Large intestine (tissue), 3 donors: Measurements from ENCODE around the gene SLITRK3. TPM values are rescaled to one million over a fixed set of nuclear protein-coding genes. Genes with fewer than 3 reads are reported as not detected.
A peak's percentile ranks its signal among the peaks of the same experiment; 100 is the strongest.

Source experiments
- DNase-seq, 2 donors: peaks; one replicate each; pipeline versions ENCODE4 v3.0.0 to v3.0.0-alpha.2; 2013
- H3K27ac ChIP-seq: one replicate; pipeline ENCODE4 v1.5.1; 2013; ENCODE audit warnings: low read length
- H3K27me3 ChIP-seq: 2 replicates; pipeline ENCODE4 v1.6.1; 2013; ENCODE audit warnings: low read length; ENCODE audit not compliant: control insufficient read depth, insufficient read depth
- H3K36me3 ChIP-seq: 2 replicates; pipeline ENCODE4 v1.6.1; 2013; ENCODE audit warnings: low read length; ENCODE audit not compliant: control insufficient read depth, insufficient read depth
- H3K4me1 ChIP-seq: one replicate; pipeline ENCODE4 v1.6.1; 2013; ENCODE audit warnings: low read length; ENCODE audit not compliant: control insufficient read depth, insufficient read depth
- H3K4me3 ChIP-seq: one replicate; pipeline ENCODE4 v1.5.1; 2013; ENCODE audit warnings: low read length
- H3K9me3 ChIP-seq: one replicate; pipeline ENCODE4 v1.6.1; 2013; ENCODE audit warnings: mild to moderate bottlenecking, low read depth, low read length, moderate library complexity; ENCODE audit not compliant: control insufficient read depth
- WGBS: methylation state at CpG from one replicate; pipeline ENCODE4 v1.1.5; 2013; ENCODE audit warnings: low lambda C conversion rate; ENCODE audit not compliant: insufficient coverage; 5-methylcytosine and 5-hydroxymethylcytosine counted together
- polyA plus RNA-seq: library from polyadenylated mRNA; unstranded; fragments of 120-200 nt; gene quantifications from one replicate; pipeline ENCODE4 v1.2.1, GENCODE V29; 2013

SLITRK3 gene
- polyA plus RNA-seq, 1 donor: 1.1 TPM

DNA sequence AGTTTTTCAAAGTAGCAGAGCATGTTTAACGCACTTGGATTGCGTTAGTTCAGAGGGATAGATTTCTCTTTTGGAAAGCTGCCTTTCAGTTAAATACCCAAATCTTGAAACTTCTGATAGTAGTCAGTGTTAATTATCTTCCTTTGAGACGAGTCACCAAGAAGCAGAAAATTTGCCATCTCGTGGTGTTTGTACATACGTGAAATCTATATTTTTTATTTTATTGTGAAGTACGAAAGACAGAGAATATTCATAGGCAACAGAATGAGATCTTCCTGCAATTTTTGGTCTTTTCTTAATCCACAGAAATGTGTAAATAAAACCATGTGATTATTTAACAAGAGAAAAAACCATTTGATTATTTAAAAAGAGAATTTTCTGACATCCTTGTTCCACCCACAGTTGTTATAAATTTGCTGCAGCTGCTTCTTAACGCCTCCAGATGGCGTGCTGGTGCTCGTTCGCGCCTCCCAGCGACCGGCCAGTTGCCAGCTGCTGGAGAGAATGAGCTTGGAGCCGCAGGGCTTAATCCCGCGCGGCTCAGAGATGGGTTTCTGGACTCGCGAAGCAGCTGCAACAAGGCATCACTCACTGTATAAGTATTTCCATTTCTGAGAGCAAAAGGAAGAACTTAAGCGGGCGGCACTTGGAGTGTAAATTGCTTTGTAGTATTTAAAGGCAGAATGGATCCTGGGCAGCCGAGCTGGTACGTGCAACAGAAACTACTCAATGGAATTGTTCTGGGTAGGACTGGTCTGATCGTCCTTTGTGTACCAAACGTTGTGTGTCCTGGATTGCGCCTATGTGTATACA is 10.5 kb upstream of the SLITRK3 start:
- Histone ChIP-seq H3K4me1 (no peaks in the 10 kb centered on the region), H3K4me3 (peak overlapping the region; percentile 30)
- 91% methylated on average over 3 of the region's 26 CpGs for WGBS

DNA sequence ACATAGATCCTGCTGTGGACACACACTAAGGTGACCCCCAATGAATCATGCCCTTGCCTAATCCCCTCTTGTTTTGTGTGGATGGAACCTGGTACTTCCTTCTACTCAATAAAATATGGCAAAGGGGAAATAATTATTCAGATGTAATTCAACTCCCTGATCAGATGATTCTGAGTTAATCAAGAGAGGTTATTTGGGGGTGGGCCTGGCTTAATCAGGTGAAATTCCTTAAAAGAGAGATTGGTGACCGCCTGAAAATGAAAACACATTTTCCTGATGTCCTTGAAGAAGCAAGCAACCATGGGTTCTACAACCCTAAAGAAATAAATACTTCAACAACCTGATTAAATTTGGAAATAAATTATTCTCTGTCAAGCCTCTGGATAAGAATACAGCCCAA is 8.3 kb upstream of the SLITRK3 start:
- Histone ChIP-seq H3K27me3 (peaks cover 8% of the 10 kb centered on the region), H3K9me3 (no peaks in the 10 kb centered on the region), H3K4me1 (no peaks in the 10 kb centered on the region), H3K36me3 (no peaks in the 10 kb centered on the region), H3K4me3 (no peak overlapping the region), H3K27ac (no peak overlapping the region)
- no peak for DNase-seq
- WGBS: no CpG with 5 or more reads among the region's 1 CpG

More for the DNA sequence above, 10.5 kb upstream of the SLITRK3 start:
- H3K9me3 ChIP-seq: no peaks in the 10 kb centered on the region
- H3K27ac ChIP-seq: no peak overlapping the region
- H3K27me3 ChIP-seq: peaks cover 8% of the 10 kb centered on the region
- DNase-seq: peak; percentile 73 to 76
- no peaks in the 10 kb centered on the region for H3K36me3 ChIP-seq

DNA sequence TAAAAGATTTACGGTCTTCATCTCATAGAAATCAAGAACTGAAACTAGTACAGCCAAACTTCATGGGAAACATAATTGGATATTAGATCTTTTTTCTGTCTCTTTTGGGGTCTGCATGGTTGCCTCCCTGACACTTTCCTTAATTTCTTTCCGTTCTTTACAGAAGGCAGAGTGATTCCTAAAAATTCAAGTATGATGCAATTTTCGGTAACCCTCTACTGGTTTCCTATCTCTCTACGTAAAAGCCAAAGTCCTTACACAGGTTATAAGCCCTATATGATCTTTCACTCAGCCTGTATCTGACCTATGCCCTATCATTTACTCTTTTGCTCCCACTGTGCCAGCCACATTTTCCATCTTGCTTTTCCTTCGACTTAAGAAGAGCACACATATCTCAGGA is 6.8 kb upstream of the SLITRK3 start:
- Histone ChIP-seq H3K36me3 (no peaks in the 10 kb centered on the region), H3K27me3 (peaks cover 10% of the 10 kb centered on the region), H3K4me3 (no peak overlapping the region), H3K9me3 (no peaks in the 10 kb centered on the region), H3K4me1 (no peaks in the 10 kb centered on the region), H3K27ac (no peak overlapping the region)
- DNase-seq: no peak
- WGBS: 94% methylated on average over 2 of the region's 5 CpGs

DNA sequence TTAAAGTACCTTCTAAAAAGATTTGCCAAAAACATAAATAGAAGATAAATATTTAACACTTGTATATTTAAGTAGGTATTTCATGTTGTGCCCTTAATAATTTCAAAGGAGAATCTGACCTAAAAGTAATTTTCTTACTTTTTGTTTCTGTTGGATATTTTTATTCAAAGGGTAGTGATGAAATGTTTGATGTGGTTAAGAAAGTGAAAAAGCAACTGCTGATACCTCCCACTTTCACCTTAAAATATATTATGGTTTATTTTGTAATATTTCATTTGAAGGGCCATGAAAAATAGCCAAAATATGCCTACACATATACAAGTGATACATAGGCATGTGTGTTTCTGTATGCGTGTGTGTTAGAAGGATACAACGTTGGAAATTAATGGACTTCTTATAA is 5.8 kb upstream of the SLITRK3 start:
- Histone ChIP-seq H3K27ac (no peak overlapping the region), H3K27me3 (peaks cover 16% of the 10 kb centered on the region), H3K36me3 (no peaks in the 10 kb centered on the region), H3K9me3 (no peaks in the 10 kb centered on the region), H3K4me1 (peaks cover 3% of the 10 kb centered on the region), H3K4me3 (no peak overlapping the region)
- DNase-seq: no peak
- WGBS: 71% methylated on average over 1 of the region's 2 CpGs

DNA sequence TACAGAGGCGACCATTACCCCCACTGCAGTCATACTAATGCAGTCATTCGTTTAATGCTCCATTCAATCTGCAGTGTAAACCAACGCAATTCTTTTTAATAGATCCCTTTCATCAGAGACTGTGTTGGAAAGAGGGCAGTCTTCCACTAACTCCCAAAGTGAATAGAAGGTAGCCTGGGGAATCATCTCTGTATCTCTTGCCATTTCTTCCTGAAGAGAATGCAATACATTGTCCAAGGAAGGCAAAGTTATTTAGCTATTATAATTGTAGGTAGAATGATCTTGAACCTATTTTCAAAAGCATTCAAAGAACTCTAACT is 1.3 kb upstream of the SLITRK3 start:
- peaks cover 31% of the 10 kb centered on the region for H3K4me1 ChIP-seq
- H3K27me3 ChIP-seq: peaks cover 57% of the 10 kb centered on the region
- WGBS: no CpG with 5 or more reads among the region's 3 CpGs
- H3K27ac ChIP-seq: no peak overlapping the region
- H3K36me3 ChIP-seq: no peaks in the 10 kb centered on the region
- peak overlapping the region; percentile 45 for H3K4me3 ChIP-seq
- H3K9me3 ChIP-seq: peaks cover 8% of the 10 kb centered on the region
- DNase-seq: no peak

DNA sequence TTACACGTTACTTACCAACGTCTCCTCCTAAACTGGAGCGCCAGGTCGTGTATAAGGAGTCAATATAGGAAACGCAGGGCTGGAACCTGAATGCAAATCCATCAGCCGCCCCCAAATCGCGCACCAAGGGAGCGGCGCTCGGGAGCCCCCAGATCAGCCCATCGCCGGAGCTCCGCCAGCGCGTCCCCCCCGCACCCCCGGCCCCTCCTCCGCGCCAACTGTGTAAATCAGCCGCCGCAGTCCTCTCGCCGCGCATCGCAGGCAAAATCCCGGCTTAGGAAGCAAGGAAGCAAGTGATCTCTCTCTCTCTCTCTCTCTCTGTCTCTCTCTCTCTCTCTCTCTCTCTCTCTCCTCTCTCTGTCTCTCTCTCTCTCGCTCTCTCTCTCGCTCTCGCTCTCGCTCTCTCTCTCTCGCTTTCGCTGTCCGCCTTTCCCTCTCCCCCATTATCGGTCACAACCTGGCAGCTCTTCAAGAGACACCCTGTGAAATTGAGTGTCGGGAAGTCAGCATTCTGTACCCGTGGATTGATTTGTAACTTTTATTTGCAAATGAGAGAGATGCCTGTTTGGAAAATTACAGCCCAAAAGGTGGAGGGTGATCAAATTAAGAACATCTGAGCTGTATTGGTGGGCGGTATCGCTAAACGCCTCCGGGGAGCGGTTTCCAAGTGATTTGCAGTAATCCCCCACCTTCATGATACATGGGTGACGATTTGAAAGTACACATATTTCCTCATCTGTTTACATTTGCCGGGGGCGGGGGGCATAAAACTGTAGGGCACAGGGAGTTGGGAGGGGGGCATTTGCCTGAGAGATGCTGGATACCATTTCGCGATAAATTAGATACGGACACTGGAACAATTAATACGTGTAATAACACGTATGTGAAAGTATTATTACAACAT is 645 bp upstream of the SLITRK3 start:
- peak in 1 of 2 donors; percentile 41 for DNase-seq
- H3K27me3 ChIP-seq: peaks cover 61% of the 10 kb centered on the region

DNA sequence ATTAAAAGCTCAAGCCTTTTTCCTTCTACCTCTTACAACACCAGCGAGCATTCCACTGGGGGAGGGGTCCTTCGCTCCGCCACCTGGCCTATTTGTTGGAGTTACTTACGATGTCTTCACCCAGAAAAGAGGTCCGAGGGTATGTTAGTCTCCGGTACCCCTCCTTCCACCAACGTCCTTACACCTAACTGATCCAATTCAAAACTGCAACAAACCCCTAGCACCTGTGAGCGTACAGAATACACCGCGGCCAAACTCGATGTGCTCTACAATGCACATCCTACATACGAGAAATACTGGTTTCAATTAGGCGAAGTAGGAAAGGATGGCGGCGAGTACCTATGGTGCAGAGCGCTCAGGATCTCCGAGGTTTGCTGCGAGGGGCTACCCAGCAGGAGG is 944 bp downstream of the SLITRK3 start:
- Histone ChIP-seq H3K27me3 (peaks cover 67% of the 10 kb centered on the region), H3K4me3 (peak overlapping the region; percentile 45), H3K4me1 (peaks cover 31% of the 10 kb centered on the region), H3K36me3 (no peaks in the 10 kb centered on the region), H3K9me3 (peaks cover 8% of the 10 kb centered on the region), H3K27ac (no peak overlapping the region)
- peak in 1 of 2 donors; percentile 45 for DNase-seq
- WGBS: no CpG with 5 or more reads among the region's 18 CpGs

More for the DNA sequence above, 645 bp upstream of the SLITRK3 start:
- no peaks in the 10 kb centered on the region for H3K36me3 ChIP-seq
- peak overlapping the region; percentile 45 for H3K4me3 ChIP-seq
- peaks cover 8% of the 10 kb centered on the region for H3K9me3 ChIP-seq
- H3K27ac ChIP-seq: no peak overlapping the region
- peaks cover 31% of the 10 kb centered on the region for H3K4me1 ChIP-seq
- 0% methylated on average over 7 of the region's 50 CpGs for WGBS

DNA sequence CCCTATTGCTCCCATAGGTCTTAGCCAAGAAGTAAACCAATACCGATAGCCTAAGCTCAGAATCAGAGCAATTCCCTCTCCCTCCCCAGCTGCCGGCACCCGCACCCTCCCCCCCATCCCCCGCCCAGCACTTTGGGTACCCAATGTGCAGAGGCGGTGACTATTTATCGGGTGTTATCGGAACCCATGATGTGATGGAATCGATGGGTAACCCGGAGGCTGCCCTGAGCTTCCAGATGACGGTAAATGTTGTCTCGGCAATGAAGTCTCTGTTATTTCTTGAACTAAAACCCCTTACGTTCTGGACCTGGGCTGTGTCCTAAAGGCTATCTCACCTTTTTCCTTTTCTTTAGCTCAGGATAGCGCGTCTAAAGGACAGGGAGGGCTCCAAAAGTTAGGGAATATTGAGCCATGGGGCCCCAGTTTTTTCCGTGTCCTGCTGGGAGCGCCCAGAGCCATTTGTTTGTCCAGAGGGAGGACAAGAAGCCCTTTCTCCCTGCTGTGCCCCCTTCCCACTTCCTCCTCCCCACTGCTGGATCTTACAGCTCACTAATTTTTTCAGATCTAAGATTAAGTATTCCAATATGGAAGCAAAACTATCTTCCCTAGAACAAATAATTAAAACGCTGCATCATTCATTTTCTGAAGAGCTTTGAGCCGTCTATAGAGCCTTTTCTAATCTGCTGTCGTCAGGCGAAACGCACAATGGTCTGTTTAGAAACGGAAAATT is 1.5 kb downstream of the SLITRK3 start:
- Histone ChIP-seq H3K4me3 (peak overlapping the region; percentile 45), H3K27me3 (peaks cover 67% of the 10 kb centered on the region), H3K4me1 (peaks cover 31% of the 10 kb centered on the region), H3K36me3 (no peaks in the 10 kb centered on the region), H3K9me3 (peaks cover 8% of the 10 kb centered on the region), H3K27ac (no peak overlapping the region)
- peak in 1 of 2 donors; percentile 32 for DNase-seq
- WGBS: 0% methylated on average over 2 of the region's 22 CpGs

DNA sequence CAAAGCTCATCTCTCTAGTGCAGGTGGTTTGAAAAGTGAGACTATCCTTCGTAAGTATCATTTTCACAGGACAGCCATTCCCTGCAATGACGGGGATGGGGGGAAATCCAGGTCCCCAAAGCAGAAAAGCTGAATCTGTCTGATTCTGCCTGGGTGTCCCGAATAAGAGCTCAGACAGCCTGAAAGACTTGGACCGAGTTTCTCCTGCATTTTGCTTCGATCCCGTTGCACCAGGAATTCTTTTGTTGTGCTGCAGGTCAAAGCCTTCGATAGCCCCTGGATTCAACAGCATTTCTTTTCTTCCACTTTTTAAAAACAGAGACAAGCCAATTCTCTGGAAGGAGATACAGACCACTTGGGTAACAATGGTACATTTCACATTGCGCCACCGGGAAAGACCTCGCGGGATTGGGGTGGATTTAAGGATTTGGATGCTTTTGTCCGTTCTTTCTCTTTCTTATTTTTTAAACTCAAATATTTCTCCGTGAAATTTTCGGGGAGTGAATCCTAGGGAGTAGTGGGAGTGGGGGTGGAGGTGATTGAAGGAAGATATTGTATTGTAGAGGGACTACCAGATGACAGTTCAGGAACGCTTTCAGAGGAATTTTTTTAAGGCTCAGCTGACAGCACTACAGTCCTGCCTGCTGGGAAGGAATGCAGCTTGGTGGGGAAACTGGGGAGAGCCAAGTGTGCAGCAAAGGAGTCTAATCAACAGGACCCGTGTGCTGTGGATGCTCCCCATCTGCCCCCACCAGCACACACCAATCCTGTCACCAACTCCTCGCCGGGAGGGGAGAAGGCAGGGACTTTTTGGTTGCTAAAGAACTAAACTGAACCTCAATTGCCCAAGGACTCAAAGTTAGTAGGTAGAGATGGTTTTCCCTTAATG is 2.6 kb downstream of the SLITRK3 start:
- Histone ChIP-seq H3K9me3 (peaks cover 8% of the 10 kb centered on the region), H3K27ac (no peak overlapping the region), H3K4me1 (peaks cover 31% of the 10 kb centered on the region), H3K27me3 (peaks cover 66% of the 10 kb centered on the region), H3K36me3 (no peaks in the 10 kb centered on the region), H3K4me3 (peak overlapping the region; percentile 31)
- 0% methylated on average over 5 of the region's 18 CpGs for WGBS
- peak in 1 of 2 donors; percentile 38 for DNase-seq
